GM13976 (cell line): ENCODE data around the gene IFI35.
"Not testable (repeated sequence)": the region's sequence is repeated elsewhere in the genome, so short reads cannot be mapped to it uniquely, and the experiment has no call there.

Experiments used
- DNase-seq: peaks from one replicate; pipeline ENCODE4 v3.0.0; 2012; ENCODE audit warnings: low spot score
- CTCF ChIP-seq: IDR thresholded peaks from 2 replicates; pipeline ENCODE4 v1.5.1; 2012; ENCODE audit warnings: borderline replicate concordance, mild to moderate bottlenecking; ENCODE audit not compliant: insufficient read depth; ENCODE audit errors: extremely low read depth, missing control alignments, control extremely low read depth
- in situ Hi-C: fragments of 300-500 bp; cut with MboI; formaldehyde crosslinking; loops from one replicate; pipeline ENCODE4 v1.12.0; 2022; ENCODE audit warnings: low sequenced_read_pairs, mixed read lengths, inconsistent platforms; ENCODE audit not compliant: unreplicated experiment

Gene IFI35

GRCh38 chr17:42989141-42989540 lies 17.4 kb upstream of the IFI35 start:
- DNase-seq = no peak
- in situ Hi-C loops = no loop called here

GRCh38 chr17:42989726-42990652 lies 16.6 kb upstream of the IFI35 start:
- no peak for DNase-seq
- in situ Hi-C loops = no loop called here
- TF ChIP-seq CTCF = no peak

More at GRCh38 chr17:42989141-42989540, 17.4 kb upstream of the IFI35 start:
- no peak for TF ChIP-seq CTCF

GRCh38 chr17:42991471-42991870 lies 15.1 kb upstream of the IFI35 start:
- no peak for DNase-seq
- in situ Hi-C loops = no loop called here
- TF ChIP-seq CTCF = no peak

- no peak for TF ChIP-seq CTCF
- in situ Hi-C loops = no loop called here
- no peak for DNase-seq
Observed at GRCh38 chr17:42992872-42993271, 13.7 kb upstream of the IFI35 start.

GRCh38 chr17:42993913-42994312 lies 12.7 kb upstream of the IFI35 start:
- in situ Hi-C loops = not testable (repeated sequence)

GRCh38 chr17:42997390-42997983 lies 9.1 kb upstream of the IFI35 start:
- in situ Hi-C loops = no loop called here
- no peak for DNase-seq
- TF ChIP-seq CTCF = no peak

More at GRCh38 chr17:42993913-42994312, 12.7 kb upstream of the IFI35 start:
- DNase-seq = not testable (repeated sequence)
